HepG2 (cell line): ENCODE results near the gene JSRP1. TPM values are rescaled to one million over a fixed set of nuclear protein-coding genes. Genes with fewer than 3 reads are reported as not detected.

ENCODE experiments used
- CCAR2 ChIP-seq: fragments of 200-400 bp; formaldehyde crosslinking; optimal IDR thresholded peaks from 2 replicates; pipeline ENCODE3; 2018; ENCODE audit warnings: low read depth, mild to moderate bottlenecking, low read length, moderate library complexity
- FLYWCH1 ChIP-seq: sonication (generic); formaldehyde crosslinking; IDR thresholded peaks from 2 replicates; pipeline ENCODE4 v1.8.1; 2023; ENCODE audit warnings: mild to moderate bottlenecking, missing genetic modification reagents
- GLI4 ChIP-seq: sonication (generic); formaldehyde crosslinking; IDR thresholded peaks from 2 replicates; pipeline ENCODE4 v1.5.1; 2020; ENCODE audit warnings: missing genetic modification reagents, mild to moderate bottlenecking, moderate library complexity, borderline replicate concordance
- HNF4G ChIP-seq, 2 experiments: sonication (generic) in 1 of 2; formaldehyde crosslinking in 1 of 2; IDR thresholded peaks; 2 replicates each; pipeline versions ENCODE4 v1.4.0 to v1.6.1; 2011 to 2020; ENCODE audit warnings: borderline replicate concordance in 2 of 2, low read depth in 2 of 2, mild to moderate bottlenecking in 2 of 2, low read length in 1 of 2, missing genetic modification reagents in 1 of 2, moderate library complexity in 1 of 2
- KLF12 ChIP-seq: sonication (generic); formaldehyde crosslinking; IDR thresholded peaks from 2 replicates; pipeline ENCODE4 v1.4.0; 2020; ENCODE audit warnings: missing genetic modification reagents, borderline replicate concordance
- MLLT10 ChIP-seq: sonication (generic); formaldehyde crosslinking; IDR thresholded peaks from 2 replicates; pipeline ENCODE4 v1.4.0; 2020; ENCODE audit warnings: missing genetic modification reagents
- MTA3 ChIP-seq: sonication (generic); formaldehyde crosslinking; IDR thresholded peaks from 2 replicates; pipeline ENCODE4 v1.4.0; 2020; ENCODE audit warnings: missing genetic modification reagents
- NKX3-1 ChIP-seq: sonication (generic); formaldehyde crosslinking; IDR thresholded peaks from 2 replicates; pipeline ENCODE4 v1.5.0; 2020; ENCODE audit warnings: missing genetic modification reagents
- PCBP1 ChIP-seq: fragments of 200-400 bp; formaldehyde crosslinking; IDR thresholded peaks from 2 replicates; pipeline ENCODE4 v1.6.1; 2017; ENCODE audit warnings: mild to moderate bottlenecking, low read depth, low read length, borderline replicate concordance
- PLRG1 ChIP-seq: fragments of 450-650 bp; conservative IDR thresholded peaks from 2 replicates; pipeline ENCODE4 v1.6.1; 2016
- SNRNP70 ChIP-seq: fragments of 200-400 bp; formaldehyde crosslinking; IDR thresholded peaks from 2 replicates; pipeline ENCODE4 v1.6.1; 2017; ENCODE audit warnings: mild to moderate bottlenecking, low read depth, low read length, moderate library complexity
- ZBTB3 ChIP-seq: sonication (generic); formaldehyde crosslinking; IDR thresholded peaks from 2 replicates; pipeline ENCODE4 v1.4.0; 2020; ENCODE audit warnings: low read depth, mild to moderate bottlenecking, moderate library complexity, missing genetic modification reagents, borderline replicate concordance
- ZBTB7A ChIP-seq: sonication (generic); formaldehyde crosslinking; IDR thresholded peaks from 2 replicates; pipeline ENCODE4 v1.8.0; 2022; ENCODE audit warnings: mild to moderate bottlenecking, missing genetic modification reagents
- ZFP36 ChIP-seq: fragments of 150-350 bp; IDR thresholded peaks from 2 replicates; pipeline ENCODE4 v1.6.1; 2018; ENCODE audit warnings: borderline replicate concordance, low read length, low read depth; ENCODE audit not compliant: partially characterized antibody
- ZIK1 ChIP-seq: sonication (generic); formaldehyde crosslinking; IDR thresholded peaks from 2 replicates; pipeline ENCODE4 v1.5.0; 2020; ENCODE audit warnings: mild to moderate bottlenecking, low read depth, missing genetic modification reagents, borderline replicate concordance
- ZMAT3 ChIP-seq: sonication (generic); formaldehyde crosslinking; conservative IDR thresholded peaks from 2 replicates; pipeline ENCODE4 v1.7.0; 2021; ENCODE audit warnings: missing genetic modification reagents
- ZNF20 ChIP-seq: sonication (generic); formaldehyde crosslinking; IDR thresholded peaks from 2 replicates; pipeline ENCODE4 v1.4.0; 2020; ENCODE audit warnings: mild to moderate bottlenecking, moderate library complexity, missing genetic modification reagents
- ZNF552 ChIP-seq: sonication (generic); formaldehyde crosslinking; IDR thresholded peaks from 2 replicates; pipeline ENCODE4 v1.9.0; 2022; ENCODE audit warnings: missing genetic modification reagents, mild to moderate bottlenecking, borderline replicate concordance
- ZNF644 ChIP-seq: IDR thresholded peaks from 2 replicates; pipeline ENCODE4 v1.6.1; 2016; ENCODE audit warnings: low read depth
- ZNF782 ChIP-seq: sonication (generic); formaldehyde crosslinking; IDR thresholded peaks from 2 replicates; pipeline ENCODE4 v1.4.0; 2020; ENCODE audit warnings: missing genetic modification reagents, mild to moderate bottlenecking, borderline replicate concordance
- polyA plus RNA-seq, 8 experiments: library from polyadenylated mRNA; depleted of rRNA in 3 of 8; stranded (reverse) in 7 of 8; unstranded in 1 of 8; fragments of >200 nt; fragmentation: Illumina TruSeq in 4 of 8; extraction: Trizol in 4 of 8; gene quantifications; 2 replicates each; pipeline versions ENCODE4 v1.2.1 to v1.2.3, GENCODE V29; 2011 to 2016; ENCODE audit warnings: low read depth in 4 of 8, missing spikeins in 1 of 8, mixed read lengths in 1 of 8; ENCODE audit not compliant: insufficient read depth in 1 of 8
- total RNA-seq, 5 experiments: library from RNA; depleted of rRNA; stranded (reverse); fragments of >200 nt; fragmentation: Illumina TruSeq; extraction: Trizol; gene quantifications; 2 replicates each; pipeline ENCODE4 v1.2.3, GENCODE V29; 2016; ENCODE audit warnings: low read depth in 1 of 5
- TF ChIP-seq, protein P1 (sequence below): sonication (generic); formaldehyde crosslinking; IDR thresholded peaks from 2 replicates; pipeline ENCODE4 v1.5.0; 2020; ENCODE audit warnings: mild to moderate bottlenecking, missing genetic modification reagents, borderline replicate concordance
- TF ChIP-seq, protein P2 (sequence below): sonication (generic); formaldehyde crosslinking; IDR thresholded peaks from 2 replicates; pipeline ENCODE4 v1.8.0; 2022; ENCODE audit warnings: mild to moderate bottlenecking, missing genetic modification reagents, moderate library complexity

Gene JSRP1
- total and polyA plus RNA-seq, 2 of the 13 experiments (the other 11 are each of a cell fraction or from before 2014, with no cell fraction given), result 0.16 to 0.38 TPM

DNA sequence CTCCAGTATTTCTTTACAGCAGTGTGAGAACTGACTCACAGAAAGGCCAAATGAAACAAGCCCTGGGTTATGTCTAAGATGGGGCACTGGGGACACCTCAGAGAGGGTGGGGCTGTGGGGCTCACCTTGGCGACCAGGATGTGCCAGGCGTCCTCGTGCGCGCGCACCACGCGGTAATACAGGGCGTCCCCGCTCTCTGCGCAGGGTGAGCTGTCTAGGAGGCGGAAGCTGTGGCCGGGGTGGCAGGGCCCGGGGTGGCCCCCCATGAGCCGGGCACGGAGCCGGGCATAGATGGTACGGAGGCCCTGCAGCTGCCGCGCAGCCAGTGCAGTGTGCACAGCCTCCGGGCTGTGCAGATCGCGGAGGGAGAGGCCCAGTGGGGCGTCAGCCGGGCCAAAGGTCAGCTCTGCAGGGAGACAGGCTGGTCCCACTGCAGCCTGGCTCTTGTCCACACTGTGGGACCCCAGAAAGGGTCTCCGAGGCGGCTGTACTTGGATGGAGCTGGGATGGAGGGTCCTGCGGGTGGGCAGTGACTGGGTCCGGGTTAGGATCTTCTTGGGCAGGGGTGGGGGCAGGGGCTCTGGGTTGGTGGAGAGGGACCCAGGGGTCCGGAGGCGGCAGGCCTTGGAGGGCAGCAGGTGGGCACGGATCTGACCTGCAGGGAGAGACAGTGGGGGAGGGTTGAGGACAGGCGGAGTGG lies 22.4 kb upstream of the JSRP1 start (continued):
- TF ChIP-seq GLI4 (CRISPR knock-in tag) (no peak), ZFP36 (no peak), ZNF782 (CRISPR knock-in tag) (no peak), ZNF20 (CRISPR knock-in tag) (no peak), HNF4G (IDR thresholded peaks at IDR 0.05; ENCODE audit: borderline replicate concordance, low read depth, low read length) (peak; percentile 60; the same call in 1 of the 2 replicates), HNF4G (CRISPR knock-in tag; IDR thresholded peaks at IDR 0.05; ENCODE audit: borderline replicate concordance, low read depth) (no peak), ZIK1 (CRISPR knock-in tag) (no peak), PLRG1 (no peak), NKX3-1 (CRISPR knock-in tag) (no peak), MLLT10 (CRISPR knock-in tag) (no peak), ZBTB3 (CRISPR knock-in tag) (no peak), ZNF552 (CRISPR knock-in tag) (no peak), FLYWCH1 (CRISPR knock-in tag) (no peak), ZBTB7A (CRISPR knock-in tag) (0 out of 2 replicates have a peak, but pooled peaks have one; percentile 19), ZNF644 (CRISPR knock-in tag) (no peak), MTA3 (no peak), SNRNP70 (no peak), CCAR2 (no peak), PCBP1 (0 out of 2 replicates have a peak, but pooled peaks have one; percentile 52), ZMAT3 (CRISPR knock-in tag) (no peak), KLF12 (CRISPR knock-in tag) (no peak)
- TF ChIP-seq, protein P1, sequence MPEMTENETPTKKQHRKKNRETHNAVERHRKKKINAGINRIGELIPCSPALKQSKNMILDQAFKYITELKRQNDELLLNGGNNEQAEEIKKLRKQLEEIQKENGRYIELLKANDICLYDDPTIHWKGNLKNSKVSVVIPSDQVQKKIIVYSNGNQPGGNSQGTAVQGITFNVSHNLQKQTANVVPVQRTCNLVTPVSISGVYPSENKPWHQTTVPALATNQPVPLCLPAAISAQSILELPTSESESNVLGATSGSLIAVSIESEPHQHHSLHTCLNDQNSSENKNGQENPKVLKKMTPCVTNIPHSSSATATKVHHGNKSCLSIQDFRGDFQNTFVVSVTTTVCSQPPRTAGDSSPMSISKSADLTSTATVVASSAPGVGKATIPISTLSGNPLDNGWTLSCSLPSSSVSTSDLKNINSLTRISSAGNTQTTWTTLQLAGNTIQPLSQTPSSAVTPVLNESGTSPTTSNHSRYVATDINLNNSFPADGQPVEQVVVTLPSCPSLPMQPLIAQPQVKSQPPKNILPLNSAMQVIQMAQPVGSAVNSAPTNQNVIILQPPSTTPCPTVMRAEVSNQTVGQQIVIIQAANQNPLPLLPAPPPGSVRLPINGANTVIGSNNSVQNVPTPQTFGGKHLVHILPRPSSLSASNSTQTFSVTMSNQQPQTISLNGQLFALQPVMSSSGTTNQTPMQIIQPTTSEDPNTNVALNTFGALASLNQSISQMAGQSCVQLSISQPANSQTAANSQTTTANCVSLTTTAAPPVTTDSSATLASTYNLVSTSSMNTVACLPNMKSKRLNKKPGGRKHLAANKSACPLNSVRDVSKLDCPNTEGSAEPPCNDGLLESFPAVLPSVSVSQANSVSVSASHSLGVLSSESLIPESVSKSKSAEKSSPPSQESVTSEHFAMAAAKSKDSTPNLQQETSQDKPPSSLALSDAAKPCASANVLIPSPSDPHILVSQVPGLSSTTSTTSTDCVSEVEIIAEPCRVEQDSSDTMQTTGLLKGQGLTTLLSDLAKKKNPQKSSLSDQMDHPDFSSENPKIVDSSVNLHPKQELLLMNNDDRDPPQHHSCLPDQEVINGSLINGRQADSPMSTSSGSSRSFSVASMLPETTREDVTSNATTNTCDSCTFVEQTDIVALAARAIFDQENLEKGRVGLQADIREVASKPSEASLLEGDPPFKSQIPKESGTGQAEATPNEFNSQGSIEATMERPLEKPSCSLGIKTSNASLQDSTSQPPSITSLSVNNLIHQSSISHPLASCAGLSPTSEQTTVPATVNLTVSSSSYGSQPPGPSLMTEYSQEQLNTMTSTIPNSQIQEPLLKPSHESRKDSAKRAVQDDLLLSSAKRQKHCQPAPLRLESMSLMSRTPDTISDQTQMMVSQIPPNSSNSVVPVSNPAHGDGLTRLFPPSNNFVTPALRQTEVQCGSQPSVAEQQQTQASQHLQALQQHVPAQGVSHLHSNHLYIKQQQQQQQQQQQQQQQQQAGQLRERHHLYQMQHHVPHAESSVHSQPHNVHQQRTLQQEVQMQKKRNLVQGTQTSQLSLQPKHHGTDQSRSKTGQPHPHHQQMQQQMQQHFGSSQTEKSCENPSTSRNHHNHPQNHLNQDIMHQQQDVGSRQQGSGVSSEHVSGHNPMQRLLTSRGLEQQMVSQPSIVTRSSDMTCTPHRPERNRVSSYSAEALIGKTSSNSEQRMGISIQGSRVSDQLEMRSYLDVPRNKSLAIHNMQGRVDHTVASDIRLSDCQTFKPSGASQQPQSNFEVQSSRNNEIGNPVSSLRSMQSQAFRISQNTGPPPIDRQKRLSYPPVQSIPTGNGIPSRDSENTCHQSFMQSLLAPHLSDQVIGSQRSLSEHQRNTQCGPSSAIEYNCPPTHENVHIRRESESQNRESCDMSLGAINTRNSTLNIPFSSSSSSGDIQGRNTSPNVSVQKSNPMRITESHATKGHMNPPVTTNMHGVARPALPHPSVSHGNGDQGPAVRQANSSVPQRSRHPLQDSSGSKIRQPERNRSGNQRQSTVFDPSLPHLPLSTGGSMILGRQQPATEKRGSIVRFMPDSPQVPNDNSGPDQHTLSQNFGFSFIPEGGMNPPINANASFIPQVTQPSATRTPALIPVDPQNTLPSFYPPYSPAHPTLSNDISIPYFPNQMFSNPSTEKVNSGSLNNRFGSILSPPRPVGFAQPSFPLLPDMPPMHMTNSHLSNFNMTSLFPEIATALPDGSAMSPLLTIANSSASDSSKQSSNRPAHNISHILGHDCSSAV (CRISPR knock-in tag), result no peak
- TF ChIP-seq, protein P2, sequence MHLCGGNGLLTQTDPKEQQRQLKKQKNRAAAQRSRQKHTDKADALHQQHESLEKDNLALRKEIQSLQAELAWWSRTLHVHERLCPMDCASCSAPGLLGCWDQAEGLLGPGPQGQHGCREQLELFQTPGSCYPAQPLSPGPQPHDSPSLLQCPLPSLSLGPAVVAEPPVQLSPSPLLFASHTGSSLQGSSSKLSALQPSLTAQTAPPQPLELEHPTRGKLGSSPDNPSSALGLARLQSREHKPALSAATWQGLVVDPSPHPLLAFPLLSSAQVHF, result no peak
